Peyer's patch (tissue), 4 donors: ENCODE measurements around the gene GPS1. TPM values are rescaled to one million over a fixed set of nuclear protein-coding genes. Genes with fewer than 3 reads are reported as not detected.

ENCODE experiments used
- DNase-seq, 3 donors: peaks; one replicate each; pipeline ENCODE4 v3.0.0-alpha.2; 2017 to 2019
- H3K27ac ChIP-seq, 4 donors: fragments of 200-600 bp; sonication (generic); one replicate each; pipeline ENCODE4 v1.5.1; 2016 to 2019
- H3K27me3 ChIP-seq, 2 donors: fragments of 200-600 bp; sonication (generic); one replicate each; pipeline ENCODE4 v1.5.1; 2019
- H3K36me3 ChIP-seq, 3 donors: fragments of 200-600 bp; sonication (generic); one replicate each; pipeline ENCODE4 v1.5.1; 2016 to 2019
- H3K4me1 ChIP-seq, 4 donors: fragments of 200-600 bp; sonication (generic); one replicate each; pipeline ENCODE4 v1.5.1; 2016 to 2019
- H3K4me3 ChIP-seq, 4 donors: fragments of 200-600 bp; sonication (generic); 1 replicate in 3 of 4; 2 replicates in 1 of 4; pipeline ENCODE4 v1.5.1; 2016 to 2019; ENCODE audit warnings: mild to moderate bottlenecking in 1 of 4
- H3K9me3 ChIP-seq, 4 donors: fragments of 200-600 bp; sonication (generic); one replicate each; pipeline ENCODE4 v1.5.1; 2016 to 2019; ENCODE audit warnings: mild to moderate bottlenecking in 1 of 4
- CTCF ChIP-seq, 6 experiments: fragments of 450-650 bp in 4 of 6; fragments of 200-600 bp in 2 of 6; sonication (generic) in 1 of 6; IDR thresholded peaks; one replicate each; pipeline ENCODE4 v1.5.1; 2017 to 2019; ENCODE audit warnings: antibody characterized with exemption in 6 of 6, mild to moderate bottlenecking in 3 of 6, moderate library complexity in 1 of 6
- POLR2A ChIP-seq, 2 donors: fragments of 450-650 bp; IDR thresholded peaks; one replicate each; pipeline ENCODE4 v1.5.1; 2017; ENCODE audit warnings: antibody characterized with exemption in 2 of 2, mild to moderate bottlenecking in 2 of 2, moderate library complexity in 2 of 2
- total RNA-seq, 4 donors: library from RNA; depleted of rRNA; stranded (reverse); fragments of >200 nt; gene quantifications; one replicate each; pipeline ENCODE4 v1.1.0, GENCODE V29; 2016

GPS1 gene
- total RNA-seq, 4 donors from 2014 or later, result 69.2 to 138 (median 88.5) TPM

- Histone ChIP-seq H3K4me3 (no peak overlapping the region), H3K27me3 (no peaks in the 10 kb centered on the region), H3K4me1 (no peaks in the 10 kb centered on the region), H3K27ac (no peak overlapping the region), H3K9me3 (no peaks in the 10 kb centered on the region), H3K36me3 (peaks cover 0 to 60% (median 0%) of the 10 kb centered on the region in 3 donors)
- DNase-seq, result no peak
- TF ChIP-seq POLR2A (IDR thresholded peaks at IDR 0.05), result no peak
- TF ChIP-seq CTCF (IDR thresholded peaks at IDR 0.05), result no peak
These were observed 27.4 kb downstream of the GPS1 start for GRCh38 chr17:82079001-82079677.

GRCh38 chr17:82080048-82080788 lies 28.5 kb downstream of the GPS1 start:
- H3K36me3 ChIP-seq, result peaks cover 0 to 71% (median 0%) of the 10 kb centered on the region in 3 donors
- no peak overlapping the region for H3K27ac ChIP-seq
- H3K4me1 ChIP-seq, result no peaks in the 10 kb centered on the region
- no peak overlapping the region for H3K4me3 ChIP-seq
- no peaks in the 10 kb centered on the region for H3K27me3 ChIP-seq
- H3K9me3 ChIP-seq, result no peaks in the 10 kb centered on the region
- TF ChIP-seq CTCF (IDR thresholded peaks at IDR 0.05) (no peak), POLR2A (IDR thresholded peaks at IDR 0.05) (no peak)
- DNase-seq, result no peak

- peaks cover 0 to 78% (median 0%) of the 10 kb centered on the region in 3 donors for H3K36me3 ChIP-seq
- no peak for DNase-seq
- no peak for TF ChIP-seq CTCF (IDR thresholded peaks at IDR 0.05)
- no peaks in the 10 kb centered on the region for H3K4me1 ChIP-seq
- H3K9me3 ChIP-seq, result no peaks in the 10 kb centered on the region
- no peak overlapping the region for H3K27ac ChIP-seq
- no peak overlapping the region for H3K4me3 ChIP-seq
- H3K27me3 ChIP-seq, result no peaks in the 10 kb centered on the region
These were observed 29.2 kb downstream of the GPS1 start for GRCh38 chr17:82080789-82081464.

GRCh38 chr17:82081546-82081945 lies 29.8 kb downstream of the GPS1 start:
- H3K36me3 ChIP-seq, result peaks cover 0 to 84% (median 0%) of the 10 kb centered on the region in 3 donors

GRCh38 chr17:82081966-82082365 lies 30.3 kb downstream of the GPS1 start:
- TF ChIP-seq POLR2A (IDR thresholded peaks at IDR 0.05) (no peak), CTCF (IDR thresholded peaks at IDR 0.05) (no peak)
- Histone ChIP-seq H3K4me3 (no peak overlapping the region), H3K36me3 (peaks cover 0 to 88% (median 0%) of the 10 kb centered on the region in 3 donors), H3K9me3 (no peaks in the 10 kb centered on the region), H3K27ac (no peak overlapping the region), H3K4me1 (no peaks in the 10 kb centered on the region), H3K27me3 (no peaks in the 10 kb centered on the region)
- DNase-seq, result no peak

More at GRCh38 chr17:82081546-82081945, 29.8 kb downstream of the GPS1 start:
- Histone ChIP-seq H3K27me3 (no peaks in the 10 kb centered on the region), H3K4me1 (no peaks in the 10 kb centered on the region), H3K27ac (no peak overlapping the region), H3K4me3 (no peak overlapping the region), H3K9me3 (no peaks in the 10 kb centered on the region)
- no peak for DNase-seq
- no peak for TF ChIP-seq CTCF (IDR thresholded peaks at IDR 0.05)
- TF ChIP-seq POLR2A (IDR thresholded peaks at IDR 0.05), result no peak
